Mesendoderm (in vitro differentiated cells): ENCODE results near the gene ATF6.

Experiments
- DNase-seq: peaks from one replicate; pipeline ENCODE4 v3.0.0; 2013
- H2AK5ac ChIP-seq: 2 replicates; pipeline ENCODE4 v1.6.1; 2013; ENCODE audit warnings: low read length, inconsistent platforms
- H2BK120ac ChIP-seq: 2 replicates; pipeline ENCODE4 v1.6.1; 2013; ENCODE audit warnings: low read depth, mild to moderate bottlenecking, low read length, moderate library complexity, mixed read lengths
- H2BK15ac ChIP-seq: replicated peaks from 2 replicates; pipeline ENCODE4 v1.6.1; 2013; ENCODE audit warnings: low read depth, mild to moderate bottlenecking, moderate library complexity
- H2BK5ac ChIP-seq: 2 replicates; pipeline ENCODE4 v1.6.1; 2013; ENCODE audit warnings: low read length, inconsistent platforms
- H3K18ac ChIP-seq: 2 replicates; pipeline ENCODE4 v1.6.1; 2013; ENCODE audit warnings: mild to moderate bottlenecking, low read length, mixed read lengths
- H3K23ac ChIP-seq: one replicate; pipeline ENCODE4 v1.6.1; 2013; ENCODE audit warnings: low read length
- H3K27ac ChIP-seq: 2 replicates; pipeline ENCODE4 v1.5.1; 2013; ENCODE audit warnings: low read depth, mild to moderate bottlenecking, inconsistent platforms, low read length, moderate library complexity
- H3K27me3 ChIP-seq: 2 replicates; pipeline ENCODE4 v1.6.1; 2013; ENCODE audit warnings: low read length, control low read depth, mild to moderate bottlenecking, inconsistent platforms; ENCODE audit not compliant: insufficient read depth, poor library complexity
- H3K36me3 ChIP-seq: 2 replicates; pipeline ENCODE4 v1.6.1; 2013; ENCODE audit warnings: low read length, inconsistent platforms; ENCODE audit not compliant: control insufficient read depth, insufficient read depth
- H3K4ac ChIP-seq: one replicate; pipeline ENCODE4 v1.6.1; 2013; ENCODE audit warnings: low read depth, mild to moderate bottlenecking, low read length, moderate library complexity
- H3K4me1 ChIP-seq: 2 replicates; pipeline ENCODE4 v1.6.1; 2013; ENCODE audit warnings: low read depth, low read length, inconsistent platforms; ENCODE audit not compliant: control insufficient read depth
- H3K4me2 ChIP-seq: 2 replicates; pipeline ENCODE4 v1.6.1; 2013; ENCODE audit warnings: low read length
- H3K4me3 ChIP-seq: 2 replicates; pipeline ENCODE4 v1.5.1; 2013; ENCODE audit warnings: mild to moderate bottlenecking, low read length
- H3K56ac ChIP-seq: one replicate; pipeline ENCODE4 v1.6.1; 2013; ENCODE audit warnings: low read length
- H3K79me1 ChIP-seq: 2 replicates; pipeline ENCODE4 v1.6.1; 2013; ENCODE audit warnings: low read length, inconsistent platforms
- H3K79me2 ChIP-seq: 2 replicates; pipeline ENCODE4 v1.6.1; 2013; ENCODE audit warnings: mild to moderate bottlenecking, low read length; ENCODE audit not compliant: control insufficient read depth, insufficient read depth
- H3K9ac ChIP-seq: 2 replicates; pipeline ENCODE4 v1.6.1; 2013; ENCODE audit warnings: low read length, inconsistent platforms
- H4K5ac ChIP-seq: one replicate; pipeline ENCODE4 v1.6.1; 2013; ENCODE audit warnings: low read length
- H4K8ac ChIP-seq: one replicate; pipeline ENCODE4 v1.6.1; 2013; ENCODE audit warnings: low read depth, mild to moderate bottlenecking, control low read depth, low read length, moderate library complexity
- WGBS: extraction: QIAGEN DNeasy Blood & Tissue Kit; methylation state at CpG from one replicate; pipeline ENCODE4 v1.1.7; 2013; ENCODE audit warnings: low lambda C conversion rate, missing lambda C conversion rate; ENCODE audit not compliant: insufficient coverage; ENCODE audit errors: extremely low coverage; 5-methylcytosine and 5-hydroxymethylcytosine counted together

Gene ATF6

GRCh38 chr1:161738627-161739287 is 27.4 kb upstream of the ATF6 start:
- no peak overlapping the region for H3K9ac ChIP-seq
- no CpG with 5 or more reads among the region's 4 CpGs for WGBS
- peak; percentile 79 for DNase-seq

GRCh38 chr1:161739865-161740566 is 26.1 kb upstream of the ATF6 start:
- Histone ChIP-seq H3K79me2 (no peaks in the 10 kb centered on the region), H3K23ac (no peak overlapping the region), H3K4me1 (no peaks in the 10 kb centered on the region), H3K18ac (no peak overlapping the region), H4K5ac (no peak overlapping the region), H3K27ac (no peak overlapping the region), H4K8ac (no peak overlapping the region), H3K79me1 (no peaks in the 10 kb centered on the region), H2BK5ac (no peak overlapping the region), H3K36me3 (no peaks in the 10 kb centered on the region), H3K27me3 (no peaks in the 10 kb centered on the region), H3K4ac (no peak overlapping the region), H2BK120ac (no peak overlapping the region), H2AK5ac (no peak overlapping the region), H2BK15ac (no peak overlapping the region), H3K4me3 (no peak overlapping the region), H3K4me2 (no peak overlapping the region), H3K9ac (no peak overlapping the region), H3K56ac (no peak overlapping the region)
- DNase-seq = no peak
- WGBS = no CpG with 5 or more reads among the region's 8 CpGs

More at GRCh38 chr1:161738627-161739287, 27.4 kb upstream of the ATF6 start:
- no peak overlapping the region for H4K5ac ChIP-seq
- H3K4me1 ChIP-seq = no peaks in the 10 kb centered on the region
- H3K23ac ChIP-seq = no peak overlapping the region
- H3K56ac ChIP-seq = no peak overlapping the region
- H3K18ac ChIP-seq = no peak overlapping the region
- no peaks in the 10 kb centered on the region for H3K36me3 ChIP-seq
- H2AK5ac ChIP-seq = no peak overlapping the region
- no peak overlapping the region for H3K4me3 ChIP-seq
- H2BK15ac ChIP-seq = no peak overlapping the region
- no peak overlapping the region for H2BK5ac ChIP-seq
- no peak overlapping the region for H2BK120ac ChIP-seq
- no peak overlapping the region for H3K4ac ChIP-seq
- H3K79me2 ChIP-seq = no peaks in the 10 kb centered on the region
- no peaks in the 10 kb centered on the region for H3K79me1 ChIP-seq
- no peak overlapping the region for H4K8ac ChIP-seq
- H3K27ac ChIP-seq = no peak overlapping the region
- H3K4me2 ChIP-seq = no peak overlapping the region
- no peaks in the 10 kb centered on the region for H3K27me3 ChIP-seq

- no peak for DNase-seq
- Histone ChIP-seq H3K9ac (no peak overlapping the region), H3K4ac (no peak overlapping the region), H3K4me2 (no peak overlapping the region), H3K27me3 (no peaks in the 10 kb centered on the region), H2BK120ac (no peak overlapping the region), H3K4me3 (no peak overlapping the region), H3K18ac (no peak overlapping the region), H4K8ac (no peak overlapping the region), H3K79me1 (no peaks in the 10 kb centered on the region), H3K23ac (no peak overlapping the region), H3K4me1 (no peaks in the 10 kb centered on the region), H3K36me3 (no peaks in the 10 kb centered on the region), H3K27ac (no peak overlapping the region), H2AK5ac (no peak overlapping the region), H2BK5ac (no peak overlapping the region), H3K56ac (no peak overlapping the region), H2BK15ac (no peak overlapping the region), H3K79me2 (no peaks in the 10 kb centered on the region), H4K5ac (no peak overlapping the region)
- no CpG with 5 or more reads among the region's 6 CpGs for WGBS
These were observed 25.2 kb upstream of the ATF6 start for GRCh38 chr1:161740921-161741320.

GRCh38 chr1:161743231-161743630 is 22.9 kb upstream of the ATF6 start:
- no peak overlapping the region for H3K23ac ChIP-seq
- no peaks in the 10 kb centered on the region for H3K27me3 ChIP-seq
- H3K36me3 ChIP-seq = no peaks in the 10 kb centered on the region
- H2BK120ac ChIP-seq = no peak overlapping the region
- no peak overlapping the region for H3K4me3 ChIP-seq
- H3K27ac ChIP-seq = no peak overlapping the region
- no peak overlapping the region for H2BK15ac ChIP-seq
- no peak overlapping the region for H3K18ac ChIP-seq
- WGBS = no CpG with 5 or more reads among the region's 9 CpGs
- H3K9ac ChIP-seq = no peak overlapping the region
- no peak overlapping the region for H4K5ac ChIP-seq
- no peak overlapping the region for H4K8ac ChIP-seq
- no peaks in the 10 kb centered on the region for H3K79me2 ChIP-seq
- no peak overlapping the region for H2BK5ac ChIP-seq
- no peak overlapping the region for H3K4me2 ChIP-seq
- no peaks in the 10 kb centered on the region for H3K4me1 ChIP-seq
- no peak overlapping the region for H3K56ac ChIP-seq
- no peak overlapping the region for H3K4ac ChIP-seq
- DNase-seq = no peak
- no peak overlapping the region for H2AK5ac ChIP-seq
- H3K79me1 ChIP-seq = no peaks in the 10 kb centered on the region

GRCh38 chr1:161747801-161748200 is 18.3 kb upstream of the ATF6 start:
- peaks cover 2% of the 10 kb centered on the region for H3K36me3 ChIP-seq

More at GRCh38 chr1:161747801-161748200, 18.3 kb upstream of the ATF6 start:
- no peak overlapping the region for H3K23ac ChIP-seq
- no peak overlapping the region for H4K8ac ChIP-seq
- H3K4ac ChIP-seq = no peak overlapping the region
- H3K9ac ChIP-seq = no peak overlapping the region
- WGBS = no CpG with 5 or more reads among the region's 6 CpGs
- no peak overlapping the region for H4K5ac ChIP-seq
- H2AK5ac ChIP-seq = no peak overlapping the region
- H3K79me2 ChIP-seq = peaks cover 12% of the 10 kb centered on the region
- no peak overlapping the region for H3K27ac ChIP-seq
- H3K4me3 ChIP-seq = no peak overlapping the region
- peaks cover 3% of the 10 kb centered on the region for H3K79me1 ChIP-seq
- no peak overlapping the region for H3K4me2 ChIP-seq
- no peak for DNase-seq
- H3K4me1 ChIP-seq = no peaks in the 10 kb centered on the region
- no peak overlapping the region for H3K18ac ChIP-seq
- H2BK120ac ChIP-seq = no peak overlapping the region
- no peak overlapping the region for H3K56ac ChIP-seq
- no peak overlapping the region for H2BK5ac ChIP-seq
- H2BK15ac ChIP-seq = no peak overlapping the region
- no peaks in the 10 kb centered on the region for H3K27me3 ChIP-seq
